ENCODE measurements around the gene CCNI. TPM values are rescaled to one million over a fixed set of nuclear protein-coding genes. Genes with fewer than 3 reads are reported as not detected.

Gene CCNI
- polyA plus RNA-seq, 1 of the 3 experiments (the other 2 are of a cell fraction): 56.8 TPM

GRCh38 chr4:77040854-77041725, 34.7 kb downstream of the CCNI start:
- peaks cover 44 to 60% of the 10 kb centered on the region in 2 experiments for H3K36me3 ChIP-seq (replicated peaks in 1 of 2; ENCODE audit: control insufficient read depth in 1 of 2, insufficient read depth in 2 of 2, low read length in 1 of 2)
- no peaks in the 10 kb centered on the region for H3K79me2 ChIP-seq (ENCODE audit: insufficient read depth)
- no peak for DNase-seq
- H3K4me2 ChIP-seq: no peak overlapping the region
- peaks cover 2 to 6% of the 10 kb centered on the region in 2 experiments; a peak in 2 of 4 replicates for H3K4me1 ChIP-seq (ENCODE audit: control insufficient read depth in 1 of 2, insufficient read depth in 2 of 2, low read depth in 1 of 2, low read length in 1 of 2)
- peaks cover 58% of the 10 kb centered on the region for H3F3A ChIP-seq (replicated peaks; ENCODE audit: insufficient read depth)
- WGBS (ENCODE audit: low lambda C conversion rate): 95% methylated on average over 2 of the region's 2 CpGs
- H2AFZ ChIP-seq (ENCODE audit: low read depth): no peak overlapping the region
- H3K9ac ChIP-seq: no peak overlapping the region
- ChIA-PET CTCF (interaction anchor here (1.0 to 1.4 kb wide), 3 partner anchors 9 to 30 kb away, joined by 3 read pairs; no protein-coding TSS in a partner anchor), POLR2A (no interaction called here)
- peak overlapping the region in 1 of 2 experiments; percentile 64; a peak in 2 of 4 replicates for H3K27ac ChIP-seq (ENCODE audit: low read depth in 2 of 2, low read length in 1 of 2)
- no peaks in the 10 kb centered on the region for H3K9me2 ChIP-seq
- no peak overlapping the region for H3K4me3 ChIP-seq (ENCODE audit: low read depth in 2 of 2, low read length in 1 of 2)
- TF ChIP-seq GATA2 (CRISPR knock-in tag; IDR thresholded peaks at IDR 0.05) (no peak), TAF1 (IDR thresholded peaks at IDR 0.05; ENCODE audit: borderline replicate concordance, low read depth, low read length) (no peak), ZBTB33 (IDR thresholded peaks at IDR 0.05; ENCODE audit: borderline replicate concordance, low read depth) (no peak), SIN3A (IDR thresholded peaks at IDR 0.05; ENCODE audit: borderline replicate concordance, low read depth, low read length) (no peak), USF2 (IDR thresholded peaks at IDR 0.05; ENCODE audit: borderline replicate concordance, low read depth, low read length) (no peak), NFIC (IDR thresholded peaks at IDR 0.05; ENCODE audit: borderline replicate concordance) (no peak), RXRA (IDR thresholded peaks at IDR 0.05; ENCODE audit: borderline replicate concordance, low read depth) (no peak), MEF2A (IDR thresholded peaks at IDR 0.05; ENCODE audit: borderline replicate concordance, low read depth) (no peak)
- H3K27me3 ChIP-seq (ENCODE audit: insufficient read depth): no peaks in the 10 kb centered on the region
- no peaks in the 10 kb centered on the region for H4K20me1 ChIP-seq (ENCODE audit: insufficient read depth)
- no peaks in the 10 kb centered on the region for H3K9me3 ChIP-seq

GRCh38 chr4:77040270-77040669, 35.5 kb downstream of the CCNI start:
- no peak overlapping the region for H3K4me3 ChIP-seq (ENCODE audit: low read depth in 2 of 2, low read length in 1 of 2)
- H3K79me2 ChIP-seq (ENCODE audit: insufficient read depth): no peaks in the 10 kb centered on the region
- H3K27me3 ChIP-seq (ENCODE audit: insufficient read depth): no peaks in the 10 kb centered on the region
- H3K9ac ChIP-seq: no peak overlapping the region
- 74% methylated on average over 1 of the region's 1 CpG for WGBS (ENCODE audit: low lambda C conversion rate)
- H3K4me1 ChIP-seq (ENCODE audit: control insufficient read depth in 1 of 2, insufficient read depth in 2 of 2, low read depth in 1 of 2, low read length in 1 of 2): peaks cover 2 to 6% of the 10 kb centered on the region in 2 experiments; a peak in 2 of 4 replicates
- peak overlapping the region in 1 of 2 experiments; percentile 64; a peak in 2 of 4 replicates for H3K27ac ChIP-seq (ENCODE audit: low read depth in 2 of 2, low read length in 1 of 2)
- H2AFZ ChIP-seq (ENCODE audit: low read depth): no peak overlapping the region
- H4K20me1 ChIP-seq (ENCODE audit: insufficient read depth): no peaks in the 10 kb centered on the region
- H3F3A ChIP-seq (replicated peaks; ENCODE audit: insufficient read depth): peaks cover 50% of the 10 kb centered on the region
- ChIA-PET CTCF (interaction anchor here (0.7 to 1.4 kb wide), 3 partner anchors 9 to 1127 kb away, joined by 3 read pairs; no protein-coding TSS in a partner anchor), POLR2A (no interaction called here)
- 0 out of 2 replicates have a peak overlapping the region, but pooled peaks have one; percentile 11 for H3K4me2 ChIP-seq
- peaks cover 51 to 60% of the 10 kb centered on the region in 2 experiments for H3K36me3 ChIP-seq (replicated peaks in 1 of 2; ENCODE audit: control insufficient read depth in 1 of 2, insufficient read depth in 2 of 2, low read length in 1 of 2)
- no peaks in the 10 kb centered on the region for H3K9me2 ChIP-seq
- H3K9me3 ChIP-seq: no peaks in the 10 kb centered on the region
- no peak for DNase-seq
- peak; percentile 69; the same call in 1 of the 2 replicates for TF ChIP-seq FOSL2 (IDR thresholded peaks at IDR 0.05; ENCODE audit: borderline replicate concordance, low read depth)
- no peak for TF ChIP-seq PBX3 (IDR thresholded peaks at IDR 0.05)
- TF ChIP-seq JUND (IDR thresholded peaks at IDR 0.05): peak; percentile 35; the same call in 1 of the 2 replicates
- TF ChIP-seq RFX5 (IDR thresholded peaks at IDR 0.05; ENCODE audit: low read length): no peak
- peak; percentile 18; the same call in 1 of the 2 replicates for TF ChIP-seq TCF12 (IDR thresholded peaks at IDR 0.05)
- no peak for TF ChIP-seq REST (IDR thresholded peaks at IDR 0.05; ENCODE audit: low read depth, low read length)
- no peak for TF ChIP-seq TAF1 (IDR thresholded peaks at IDR 0.05; ENCODE audit: borderline replicate concordance, low read depth, low read length)
- TF ChIP-seq SIN3A (IDR thresholded peaks at IDR 0.05; ENCODE audit: borderline replicate concordance, low read depth, low read length): no peak
- TF ChIP-seq FOXJ3 (CRISPR knock-in tag; IDR thresholded peaks at IDR 0.05): no peak
- TF ChIP-seq RCOR1 (IDR thresholded peaks at IDR 0.05; ENCODE audit: low read length): no peak
- TF ChIP-seq RXRA (IDR thresholded peaks at IDR 0.05; ENCODE audit: borderline replicate concordance, low read depth): no peak
- no peak for TF ChIP-seq NFIC (IDR thresholded peaks at IDR 0.05; ENCODE audit: borderline replicate concordance)
- TF ChIP-seq POLR2AphosphoS5 (IDR thresholded peaks at IDR 0.05; ENCODE audit: low read depth, low read length): no peak
- no peak for TF ChIP-seq ELF1 (IDR thresholded peaks at IDR 0.05)

Measured in SK-N-SH (cell line).